A673 (cell line): ENCODE results near the gene VWF. TPM values are rescaled to one million over a fixed set of nuclear protein-coding genes. Genes with fewer than 3 reads are reported as not detected.

Experiments used
- BruUV-seq: library from RNA; stranded (reverse); fragments of 400-500 nt; replicated peaks from 2 replicates; lab custom pipeline; 2021; lab: Mats Ljungman, UMichigan
- CTCF ChIA-PET: fragments of 300-600 bp; sonication (Branson Sonifier 250); formaldehyde crosslinking; loops from one replicate; lab custom pipeline; 2022; ENCODE audit warnings: antibody characterized with exemption; lab: Charles Lee
- POLR2A ChIA-PET: fragments of 300-600 bp; sonication (Branson Sonifier 250); formaldehyde crosslinking; loops from one replicate; lab custom pipeline; 2022; ENCODE audit warnings: antibody characterized with exemption; ENCODE audit not compliant: low non-redundant PET; lab: Charles Lee
- DNase-seq: peaks from one replicate; pipeline ENCODE4 v3.0.0-alpha.2; 2015; ENCODE audit warnings: low spot score
- H3K27ac ChIP-seq: fragments of 200-600 bp; sonication (generic); 2 replicates; pipeline ENCODE4 v1.5.1; 2016; ENCODE audit warnings: mixed run types, low read depth, mild to moderate bottlenecking, mixed read lengths, antibody characterized with exemption, low read length; ENCODE audit not compliant: poor library complexity, severe bottlenecking
- H3K27me3 ChIP-seq: fragments of 200-600 bp; sonication (generic); replicated peaks from 2 replicates; pipeline ENCODE4 v1.6.1; 2017; ENCODE audit warnings: mixed run types, low read depth, mild to moderate bottlenecking, mixed read lengths, antibody characterized with exemption, low read length; ENCODE audit not compliant: insufficient read depth, poor library complexity
- H3K36me3 ChIP-seq: fragments of 200-600 bp; sonication (generic); 2 replicates; pipeline ENCODE4 v1.6.1; 2016; ENCODE audit warnings: mixed run types, mild to moderate bottlenecking, mixed read lengths, antibody characterized with exemption, low read length; ENCODE audit not compliant: insufficient read depth, poor library complexity, severe bottlenecking
- H3K4me1 ChIP-seq: fragments of 200-600 bp; sonication (generic); 2 replicates; pipeline ENCODE4 v1.6.1; 2017; ENCODE audit warnings: mixed run types, mild to moderate bottlenecking, mixed read lengths, antibody characterized with exemption, low read length; ENCODE audit not compliant: insufficient read depth, poor library complexity, severe bottlenecking
- H3K4me3 ChIP-seq: fragments of 200-600 bp; sonication (generic); 2 replicates; pipeline ENCODE4 v1.5.1; 2016; ENCODE audit warnings: low read depth, mixed run types, mild to moderate bottlenecking, mixed read lengths, low read length; ENCODE audit not compliant: poor library complexity, severe bottlenecking
- H3K9me3 ChIP-seq: fragments of 200-600 bp; sonication (generic); 2 replicates; pipeline ENCODE4 v1.6.1; 2016; ENCODE audit warnings: mixed run types, low read depth, mild to moderate bottlenecking, mixed read lengths, antibody characterized with exemption, low read length; ENCODE audit not compliant: poor library complexity, severe bottlenecking
- CTCF ChIP-seq: fragments of 300-800, 200-600 bp; sonication (generic); conservative IDR thresholded peaks from 2 replicates; pipeline ENCODE4 v1.5.1; 2017; ENCODE audit warnings: low read depth, mild to moderate bottlenecking, antibody characterized with exemption, low read length, moderate library complexity, mixed read lengths
- EZH2 ChIP-seq: fragments of 200-600 bp; sonication (generic); IDR thresholded peaks from 2 replicates; pipeline ENCODE4 v1.6.1; 2017; ENCODE audit warnings: borderline replicate concordance, low read depth, mild to moderate bottlenecking, mixed read lengths, antibody characterized with exemption, low read length; ENCODE audit not compliant: poor library complexity, severe bottlenecking
- intact Hi-C: fragments of 100-400 bp; cut with micrococcal nuclease; formaldehyde crosslinking; loops from one replicate; pipeline ENCODE4 v1.10.0; 2022; ENCODE audit not compliant: unreplicated experiment
- total RNA-seq: library from RNA; stranded (reverse); gene quantifications from 2 replicates; pipeline ENCODE4 v1.2.3, GENCODE V29; 2021

Gene VWF
- total RNA-seq, 1 experiment from 2014 or later: not detected

DNA sequence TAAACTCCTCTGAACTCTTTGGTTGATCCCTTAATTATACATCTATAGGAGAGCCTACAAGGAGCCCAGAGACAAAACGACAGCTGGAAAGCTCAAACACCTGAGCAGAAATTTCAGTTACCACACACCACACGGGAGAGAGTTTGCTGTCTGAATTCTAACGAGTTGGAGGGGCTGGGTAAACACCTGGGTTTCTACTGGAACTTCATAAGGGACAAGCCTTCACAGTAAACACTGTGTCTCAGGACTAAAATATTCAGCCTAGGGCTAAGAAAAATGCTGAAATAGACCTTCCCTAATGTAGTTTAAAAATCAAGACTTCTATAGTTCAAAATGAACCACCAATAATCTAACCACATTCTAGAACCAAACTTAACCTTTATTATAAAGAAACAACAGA lies 169.8 kb downstream of the VWF start:
- Histone ChIP-seq H3K27ac (no peak overlapping the region), H3K27me3 (peaks cover 8% of the 10 kb centered on the region), H3K36me3 (no peaks in the 10 kb centered on the region), H3K4me1 (no peaks in the 10 kb centered on the region), H3K9me3 (no peaks in the 10 kb centered on the region), H3K4me3 (no peak overlapping the region)
- TF ChIP-seq CTCF: no peak
- TF ChIP-seq EZH2: no peak
- no peak for DNase-seq
- CTCF ChIA-PET: no interaction called here
- BruUV-seq: no TSS peak
- intact Hi-C loops: no loop called here
- POLR2A ChIA-PET: no interaction called here

DNA sequence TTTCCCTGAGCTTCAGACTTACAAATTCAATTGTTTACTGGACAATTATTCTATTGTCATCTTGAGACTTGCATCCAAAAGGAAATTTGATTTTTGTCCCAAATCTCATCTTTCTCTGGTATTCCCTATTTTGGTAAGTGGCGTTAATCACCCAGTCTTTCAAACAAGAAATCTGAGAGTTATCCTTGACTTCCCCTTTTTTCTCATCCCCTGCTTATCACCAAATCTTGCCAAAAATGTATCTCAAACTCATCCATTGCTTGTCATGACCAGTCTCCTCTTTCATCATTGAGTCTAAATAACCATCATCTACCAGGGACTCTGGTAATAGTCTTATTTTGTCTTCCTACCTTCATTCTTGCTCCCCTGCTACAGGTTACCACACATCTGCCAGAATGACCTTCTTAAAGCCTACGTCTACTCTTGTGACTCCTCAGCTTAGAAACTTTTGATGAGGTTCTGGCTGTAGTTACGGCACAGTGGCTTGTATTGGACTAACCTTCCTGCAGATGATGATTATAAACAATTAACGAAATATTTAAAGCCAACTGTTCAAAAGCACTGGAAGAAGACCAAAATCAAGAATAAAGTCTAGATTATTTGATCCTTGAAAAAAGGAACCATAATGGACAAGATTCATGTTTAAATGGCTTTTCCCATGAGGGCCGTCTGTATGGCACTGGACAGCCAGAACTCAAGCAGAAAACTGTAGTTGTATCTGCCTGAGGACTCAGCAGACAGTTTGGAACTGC lies 170.5 kb downstream of the VWF start:
- BruUV-seq: no TSS peak
- Histone ChIP-seq H3K9me3 (no peaks in the 10 kb centered on the region), H3K27me3 (peaks cover 8% of the 10 kb centered on the region), H3K4me1 (no peaks in the 10 kb centered on the region), H3K27ac (no peak overlapping the region), H3K36me3 (no peaks in the 10 kb centered on the region), H3K4me3 (no peak overlapping the region)
- TF ChIP-seq EZH2 (no peak), CTCF (no peak)
- DNase-seq: no peak
- POLR2A ChIA-PET: no interaction called here
- CTCF ChIA-PET: no interaction called here
- intact Hi-C loops: no loop called here

DNA sequence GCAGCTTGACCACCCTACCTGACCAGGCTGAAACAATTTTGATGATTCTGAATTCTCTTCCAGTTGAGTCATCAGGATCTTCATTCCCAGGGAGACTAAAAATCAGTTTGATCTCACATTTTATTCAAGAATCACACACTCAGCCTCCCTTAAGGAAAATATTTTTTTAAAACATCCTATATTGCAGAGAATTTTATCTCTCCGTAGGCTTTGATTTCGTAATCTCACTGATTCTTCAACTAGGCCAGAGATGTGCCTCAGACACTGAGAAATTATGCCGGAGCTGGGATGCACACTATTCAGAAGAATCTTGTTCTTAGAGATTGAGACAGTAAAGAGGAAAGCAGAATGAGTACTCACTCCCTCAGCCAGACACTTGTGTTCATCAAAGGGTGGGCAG lies 172.4 kb downstream of the VWF start:
- Histone ChIP-seq H3K4me3 (no peak overlapping the region), H3K27ac (no peak overlapping the region), H3K36me3 (no peaks in the 10 kb centered on the region), H3K27me3 (peaks cover 15% of the 10 kb centered on the region), H3K9me3 (no peaks in the 10 kb centered on the region), H3K4me1 (no peaks in the 10 kb centered on the region)
- CTCF ChIA-PET: no interaction called here
- TF ChIP-seq CTCF (no peak), EZH2 (no peak)
- POLR2A ChIA-PET: no interaction called here
- no peak for DNase-seq
- no TSS peak for BruUV-seq
- intact Hi-C loops: no loop called here
